K562 (cell line): ENCODE data around the gene NSMCE1. TPM values are rescaled to one million over a fixed set of nuclear protein-coding genes. Genes with fewer than 3 reads are reported as not detected.

Source experiments
- CBX3 ChIP-seq, 2 experiments: IDR thresholded peaks; 1 replicate in 1 of 2; 2 replicates in 1 of 2; pipeline ENCODE4 v1.6.1; 2012; ENCODE audit warnings: inconsistent platforms in 2 of 2, low read length in 2 of 2, borderline replicate concordance in 1 of 2, control low read depth in 1 of 2
- POLR2B ChIP-seq: fragments of 450-650 bp; IDR thresholded peaks from 2 replicates; pipeline ENCODE4 v1.6.1; 2018; ENCODE audit warnings: low read depth; ENCODE audit not compliant: partially characterized antibody
- PPARD ChIP-seq: fragments of 250-450 bp; sonication (Bioruptor Pico); IDR thresholded peaks from 2 replicates; pipeline ENCODE4 v1.8.0; 2022; ENCODE audit warnings: inconsistent platforms, mild to moderate bottlenecking, moderate library complexity
- RBM25 ChIP-seq: fragments of 200-400 bp; formaldehyde crosslinking; IDR thresholded peaks from 2 replicates; pipeline ENCODE4 v1.6.1; 2018; ENCODE audit warnings: low read length, low read depth, moderate library complexity; ENCODE audit not compliant: severe bottlenecking
- SIX5 ChIP-seq, 2 experiments: IDR thresholded peaks; 2 replicates each; pipeline ENCODE4 v1.6.1; 2011; ENCODE audit warnings: low read length in 2 of 2, borderline replicate concordance in 1 of 2, low read depth in 1 of 2, mild to moderate bottlenecking in 1 of 2, moderate library complexity in 1 of 2; ENCODE audit not compliant: insufficient read depth in 1 of 2
- ZNF24 ChIP-seq: fragments of 450-650 bp; IDR thresholded peaks from 2 replicates; pipeline ENCODE4 v1.6.1; 2016
- ZNF324 ChIP-seq: fragments of 250-450 bp; sonication (Bioruptor Pico); IDR thresholded peaks from 2 replicates; pipeline ENCODE4 v1.4.0; 2020; ENCODE audit warnings: mild to moderate bottlenecking
- ZNF707 ChIP-seq: fragments of 250-450 bp; sonication (Bioruptor Pico); conservative IDR thresholded peaks from 2 replicates; pipeline ENCODE4 v1.8.0; 2022; ENCODE audit warnings: inconsistent platforms, mild to moderate bottlenecking, moderate library complexity
- polyA plus RNA-seq, 8 experiments: library from polyadenylated mRNA; depleted of rRNA in 4 of 8; stranded (reverse) in 5 of 8; unstranded in 3 of 8; fragments of >200 nt; fragmentation: Nextera tagmentation in 2 of 8; fragmentation: Illumina TruSeq in 1 of 8; extraction: Ambion mirVana in 2 of 8; extraction: Trizol in 1 of 8; gene quantifications; 2 replicates each; pipeline versions ENCODE4 v1.2.1 to v1.2.3, GENCODE V29; 2011 to 2014; ENCODE audit warnings: inconsistent platforms in 1 of 8, missing spikeins in 1 of 8
- total RNA-seq, 7 experiments: library from RNA; depleted of rRNA in 6 of 7; stranded (reverse); fragments of >200 nt in 6 of 7; fragmentation: Illumina TruSeq in 2 of 7; extraction: Trizol in 2 of 7; gene quantifications; 2 replicates each; pipeline versions ENCODE4 v1.2.1 to v1.2.3, GENCODE V29; 2011 to 2021; ENCODE audit warnings: low replicate concordance in 1 of 7
- TF ChIP-seq, protein P1 (sequence below), 2 experiments: fragments of 450-650 bp; formaldehyde crosslinking in 1 of 2; IDR thresholded peaks; 2 replicates each; pipeline versions ENCODE4 v1.4.0 to v1.6.1; 2014 to 2020; ENCODE audit warnings: mild to moderate bottlenecking in 2 of 2, borderline replicate concordance in 1 of 2, low read depth in 1 of 2
- TF ChIP-seq, protein P2 (sequence below): fragments of 200-800 bp; sonication (Bioruptor generic); IDR thresholded peaks from 2 replicates; pipeline ENCODE4 v1.6.1; 2017; ENCODE audit warnings: missing genetic modification characterization, missing compliant biosample characterization

NSMCE1 gene
- total and polyA plus RNA-seq, 9 of the 15 experiments (the other 6 are each of a cell fraction or from before 2014, with no cell fraction given): 52.1 to 163 (median 61.5) TPM

DNA sequence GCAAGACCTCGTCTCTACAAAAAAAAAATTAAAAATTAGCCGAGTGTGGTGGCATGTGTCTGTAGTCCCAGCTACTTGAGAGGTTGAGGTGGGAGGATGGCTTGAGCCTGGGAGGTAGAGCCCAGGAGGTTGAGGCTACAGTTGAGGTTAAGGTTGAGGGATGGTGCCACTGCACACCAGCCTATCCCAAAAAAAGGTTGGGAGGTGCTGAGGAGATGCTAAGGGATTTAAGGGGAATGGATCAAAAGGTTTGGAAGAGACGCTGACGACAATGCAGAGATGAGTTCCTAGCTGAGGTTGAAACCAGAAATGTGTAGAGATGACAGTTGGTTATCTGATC is 4.7 kb upstream of the NSMCE1 start (continued):
- TF ChIP-seq, protein P1, sequence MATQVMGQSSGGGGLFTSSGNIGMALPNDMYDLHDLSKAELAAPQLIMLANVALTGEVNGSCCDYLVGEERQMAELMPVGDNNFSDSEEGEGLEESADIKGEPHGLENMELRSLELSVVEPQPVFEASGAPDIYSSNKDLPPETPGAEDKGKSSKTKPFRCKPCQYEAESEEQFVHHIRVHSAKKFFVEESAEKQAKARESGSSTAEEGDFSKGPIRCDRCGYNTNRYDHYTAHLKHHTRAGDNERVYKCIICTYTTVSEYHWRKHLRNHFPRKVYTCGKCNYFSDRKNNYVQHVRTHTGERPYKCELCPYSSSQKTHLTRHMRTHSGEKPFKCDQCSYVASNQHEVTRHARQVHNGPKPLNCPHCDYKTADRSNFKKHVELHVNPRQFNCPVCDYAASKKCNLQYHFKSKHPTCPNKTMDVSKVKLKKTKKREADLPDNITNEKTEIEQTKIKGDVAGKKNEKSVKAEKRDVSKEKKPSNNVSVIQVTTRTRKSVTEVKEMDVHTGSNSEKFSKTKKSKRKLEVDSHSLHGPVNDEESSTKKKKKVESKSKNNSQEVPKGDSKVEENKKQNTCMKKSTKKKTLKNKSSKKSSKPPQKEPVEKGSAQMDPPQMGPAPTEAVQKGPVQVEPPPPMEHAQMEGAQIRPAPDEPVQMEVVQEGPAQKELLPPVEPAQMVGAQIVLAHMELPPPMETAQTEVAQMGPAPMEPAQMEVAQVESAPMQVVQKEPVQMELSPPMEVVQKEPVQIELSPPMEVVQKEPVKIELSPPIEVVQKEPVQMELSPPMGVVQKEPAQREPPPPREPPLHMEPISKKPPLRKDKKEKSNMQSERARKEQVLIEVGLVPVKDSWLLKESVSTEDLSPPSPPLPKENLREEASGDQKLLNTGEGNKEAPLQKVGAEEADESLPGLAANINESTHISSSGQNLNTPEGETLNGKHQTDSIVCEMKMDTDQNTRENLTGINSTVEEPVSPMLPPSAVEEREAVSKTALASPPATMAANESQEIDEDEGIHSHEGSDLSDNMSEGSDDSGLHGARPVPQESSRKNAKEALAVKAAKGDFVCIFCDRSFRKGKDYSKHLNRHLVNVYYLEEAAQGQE (IDR thresholded peaks at IDR 0.05; ENCODE audit: borderline replicate concordance): no peak
- TF ChIP-seq, protein P1 (CRISPR knock-in tag; IDR thresholded peaks at IDR 0.05; ENCODE audit: low read depth): no peak
- TF ChIP-seq ZNF324 (CRISPR knock-in tag) (no peak), CBX3 (IDR thresholded peaks at IDR 0.05; ENCODE audit: borderline replicate concordance in 1 of 2, low read length in 2 of 2) (no peak), ZNF707 (no peak), PPARD (CRISPR knock-in tag) (no peak), RBM25 (no peak), POLR2B (no peak), ZNF24 (no peak), SIX5 (IDR thresholded peaks at IDR 0.05; ENCODE audit: borderline replicate concordance in 1 of 2, insufficient read depth in 1 of 2, low read depth in 1 of 2, low read length in 2 of 2) (no peak)
- TF ChIP-seq, protein P2, sequence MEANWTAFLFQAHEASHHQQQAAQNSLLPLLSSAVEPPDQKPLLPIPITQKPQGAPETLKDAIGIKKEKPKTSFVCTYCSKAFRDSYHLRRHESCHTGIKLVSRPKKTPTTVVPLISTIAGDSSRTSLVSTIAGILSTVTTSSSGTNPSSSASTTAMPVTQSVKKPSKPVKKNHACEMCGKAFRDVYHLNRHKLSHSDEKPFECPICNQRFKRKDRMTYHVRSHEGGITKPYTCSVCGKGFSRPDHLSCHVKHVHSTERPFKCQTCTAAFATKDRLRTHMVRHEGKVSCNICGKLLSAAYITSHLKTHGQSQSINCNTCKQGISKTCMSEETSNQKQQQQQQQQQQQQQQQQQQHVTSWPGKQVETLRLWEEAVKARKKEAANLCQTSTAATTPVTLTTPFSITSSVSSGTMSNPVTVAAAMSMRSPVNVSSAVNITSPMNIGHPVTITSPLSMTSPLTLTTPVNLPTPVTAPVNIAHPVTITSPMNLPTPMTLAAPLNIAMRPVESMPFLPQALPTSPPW (CRISPR knock-in tag): no peak
